Right renal pelvis (tissue), 4 donors: ENCODE measurements around the gene PRSS33. TPM values are rescaled to one million over a fixed set of nuclear protein-coding genes. Genes with fewer than 3 reads are reported as not detected.

Experiments
- DNase-seq, 4 donors: peaks; one replicate each; pipeline ENCODE4 v3.0.0-alpha.2; 2013; ENCODE audit warnings: low read depth in 4 of 4, low spot score in 3 of 4, missing footprints in 1 of 4
- polyA plus RNA-seq, 4 donors: library from polyadenylated mRNA; unstranded; fragments of 120-200 nt; gene quantifications; one replicate each; pipeline ENCODE4 v1.2.1, GENCODE V29; 2013; ENCODE audit not compliant: insufficient read length in 4 of 4

PRSS33 gene
- polyA plus RNA-seq, 4 donors: 0.17 to 0.51 (median 0.36) TPM

DNA sequence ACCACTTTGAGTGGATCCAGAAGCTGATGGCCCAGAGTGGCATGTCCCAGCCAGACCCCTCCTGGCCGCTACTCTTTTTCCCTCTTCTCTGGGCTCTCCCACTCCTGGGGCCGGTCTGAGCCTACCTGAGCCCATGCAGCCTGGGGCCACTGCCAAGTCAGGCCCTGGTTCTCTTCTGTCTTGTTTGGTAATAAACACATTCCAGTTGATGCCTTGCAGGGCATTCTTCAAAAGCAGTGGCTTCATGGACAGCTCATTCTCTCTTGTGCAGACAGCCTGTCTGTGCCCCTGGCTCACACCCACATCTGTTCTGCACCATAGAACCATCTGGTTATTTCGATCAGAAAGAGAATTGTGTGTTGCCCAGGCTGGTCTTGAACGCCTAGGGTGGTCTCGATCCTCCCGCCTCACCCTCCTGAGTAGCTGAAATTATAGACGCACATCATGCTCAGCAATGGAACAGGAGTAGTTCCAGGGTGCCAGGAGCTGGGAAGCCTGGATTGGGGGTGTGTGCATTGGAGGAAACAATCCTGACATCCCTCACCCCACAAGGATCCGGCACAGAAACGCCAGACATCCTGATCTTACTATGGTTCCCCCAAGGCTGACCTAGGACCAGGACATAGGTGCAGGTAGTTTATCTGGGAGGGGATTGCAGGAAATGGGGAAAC lies 34.3 kb upstream of the PRSS33 start:
- DNase-seq: no peak

DNA sequence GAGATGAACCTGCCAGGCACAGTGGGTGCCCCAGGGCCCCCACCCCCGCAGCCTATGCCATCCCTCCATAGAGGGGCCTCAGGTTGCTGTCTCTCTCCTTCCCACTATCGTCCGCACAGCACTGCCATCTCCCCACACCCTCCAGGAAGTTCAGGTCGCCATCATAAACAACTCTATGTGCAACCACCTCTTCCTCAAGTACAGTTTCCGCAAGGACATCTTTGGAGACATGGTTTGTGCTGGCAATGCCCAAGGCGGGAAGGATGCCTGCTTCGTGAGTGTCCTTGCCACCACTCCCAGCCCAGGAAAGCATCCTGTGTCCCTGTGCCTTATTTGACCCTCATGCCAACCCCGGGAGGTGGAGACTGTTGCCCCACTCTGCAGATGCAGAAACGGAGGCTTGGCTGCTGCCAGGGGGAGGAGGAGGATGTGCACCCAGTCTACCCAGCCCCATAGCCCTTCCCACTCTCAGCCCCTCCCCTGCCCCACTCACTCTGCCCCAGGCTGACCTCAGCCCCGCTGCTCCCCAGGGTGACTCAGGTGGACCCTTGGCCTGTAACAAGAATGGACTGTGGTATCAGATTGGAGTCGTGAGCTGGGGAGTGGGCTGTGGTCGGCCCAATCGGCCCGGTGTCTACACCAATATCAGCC lies 33.6 kb upstream of the PRSS33 start:
- no peak for DNase-seq

GRCh38 chr16:2819939-2820835 lies 32.8 kb upstream of the PRSS33 start:
- DNase-seq: no peak

DNA sequence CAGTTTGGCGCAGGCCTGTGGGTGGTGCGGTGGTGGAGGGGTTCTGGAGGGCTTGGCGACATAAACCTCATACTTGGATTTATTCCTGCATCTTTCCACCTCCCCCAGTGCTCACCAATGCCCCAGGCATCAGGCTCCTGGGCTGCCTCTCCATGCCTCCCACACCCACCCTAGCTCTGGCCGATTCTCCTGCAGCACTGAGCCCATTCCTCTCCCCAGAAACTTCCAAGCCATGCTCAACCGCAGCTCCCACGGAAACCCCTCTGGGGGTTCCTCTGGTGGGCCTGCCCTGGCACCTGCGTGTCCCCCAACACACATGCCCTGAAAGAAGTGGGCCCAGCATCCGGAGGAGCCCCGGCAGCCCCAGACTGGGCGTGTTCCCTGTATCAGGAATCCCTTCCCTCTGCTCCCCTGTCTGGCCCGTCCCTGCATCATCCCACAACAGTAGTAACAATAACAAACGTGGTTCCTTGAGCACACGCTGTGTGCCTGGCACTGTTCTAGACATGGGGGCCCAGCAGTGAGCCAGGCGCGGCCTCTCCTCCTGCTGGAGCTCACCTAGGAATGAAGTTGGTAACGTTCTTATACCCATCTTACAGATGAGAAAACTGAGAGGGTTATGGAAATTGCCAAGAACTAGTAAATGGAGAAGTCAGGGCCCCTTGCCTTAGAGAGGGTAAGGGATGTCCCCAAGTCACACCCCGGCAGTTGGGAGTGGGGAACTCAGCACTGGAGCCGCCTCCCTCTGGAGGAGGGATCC lies 32.0 kb upstream of the PRSS33 start:
- no peak for DNase-seq

DNA sequence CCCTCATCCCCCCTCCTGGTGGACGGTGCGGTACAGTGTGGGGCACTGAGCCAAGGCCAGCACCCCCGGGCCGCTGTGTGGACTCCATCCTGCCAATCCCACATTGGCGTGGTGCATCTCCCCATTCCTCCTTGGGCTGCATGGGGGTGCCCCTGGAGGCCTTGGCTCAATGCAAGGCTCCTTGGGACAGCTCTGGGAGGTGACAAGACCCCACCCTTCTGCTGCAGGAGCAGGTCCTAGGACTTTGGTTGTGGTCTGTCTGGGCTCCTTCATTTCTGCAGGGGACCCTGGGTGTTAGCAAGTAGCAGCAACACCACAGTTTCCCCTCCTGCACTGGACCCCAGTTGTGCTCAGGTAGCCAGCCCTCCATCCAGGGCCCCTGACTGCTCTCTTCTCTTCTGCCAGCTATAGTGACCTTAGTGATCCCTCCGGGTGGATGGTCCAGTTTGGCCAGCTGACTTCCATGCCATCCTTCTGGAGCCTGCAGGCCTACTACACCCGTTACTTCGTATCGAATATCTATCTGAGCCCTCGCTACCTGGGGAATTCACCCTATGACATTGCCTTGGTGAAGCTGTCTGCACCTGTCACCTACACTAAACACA lies 31.0 kb upstream of the PRSS33 start:
- no peak for DNase-seq

GRCh38 chr16:2817340-2818271 lies 30.2 kb upstream of the PRSS33 start:
- DNase-seq: no peak

GRCh38 chr16:2816751-2817339 lies 29.5 kb upstream of the PRSS33 start, which contains the start of gene PRSS21:
Gene PRSS21, plus strand, starts transcription at chr16:2817237. Its CDS starts 32 bp downstream, at chr16:2817269.
- DNase-seq: no peak

DNA sequence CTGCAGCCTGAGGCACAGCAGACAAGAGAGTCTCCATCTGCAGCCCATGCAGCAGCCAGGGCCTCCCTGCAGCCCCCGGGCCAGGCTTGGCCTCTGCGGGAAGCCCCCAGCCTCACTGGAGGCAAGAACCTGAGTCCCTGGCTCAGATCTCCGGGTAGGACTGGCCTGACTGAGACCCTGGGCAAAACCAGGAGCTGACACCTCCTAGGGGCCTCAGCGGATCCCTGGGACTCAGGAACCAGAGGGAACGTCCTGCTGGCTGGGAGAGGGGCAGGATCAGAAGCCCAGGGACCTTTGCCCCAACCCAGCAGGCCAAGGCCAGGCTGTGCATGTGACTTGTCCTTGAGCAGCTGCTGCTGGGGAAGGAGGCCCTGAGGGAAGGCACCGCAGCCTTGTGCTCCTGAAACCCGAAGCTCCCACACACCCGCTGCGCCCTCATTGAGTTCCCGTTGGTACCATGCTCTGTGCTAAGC lies 28.0 kb upstream of the PRSS33 start:
- DNase-seq: no peak

GRCh38 chr16:2814551-2815298 lies 27.4 kb upstream of the PRSS33 start:
- no peak for DNase-seq

GRCh38 chr16:2813771-2814221 lies 26.4 kb upstream of the PRSS33 start:
- no peak for DNase-seq

DNA sequence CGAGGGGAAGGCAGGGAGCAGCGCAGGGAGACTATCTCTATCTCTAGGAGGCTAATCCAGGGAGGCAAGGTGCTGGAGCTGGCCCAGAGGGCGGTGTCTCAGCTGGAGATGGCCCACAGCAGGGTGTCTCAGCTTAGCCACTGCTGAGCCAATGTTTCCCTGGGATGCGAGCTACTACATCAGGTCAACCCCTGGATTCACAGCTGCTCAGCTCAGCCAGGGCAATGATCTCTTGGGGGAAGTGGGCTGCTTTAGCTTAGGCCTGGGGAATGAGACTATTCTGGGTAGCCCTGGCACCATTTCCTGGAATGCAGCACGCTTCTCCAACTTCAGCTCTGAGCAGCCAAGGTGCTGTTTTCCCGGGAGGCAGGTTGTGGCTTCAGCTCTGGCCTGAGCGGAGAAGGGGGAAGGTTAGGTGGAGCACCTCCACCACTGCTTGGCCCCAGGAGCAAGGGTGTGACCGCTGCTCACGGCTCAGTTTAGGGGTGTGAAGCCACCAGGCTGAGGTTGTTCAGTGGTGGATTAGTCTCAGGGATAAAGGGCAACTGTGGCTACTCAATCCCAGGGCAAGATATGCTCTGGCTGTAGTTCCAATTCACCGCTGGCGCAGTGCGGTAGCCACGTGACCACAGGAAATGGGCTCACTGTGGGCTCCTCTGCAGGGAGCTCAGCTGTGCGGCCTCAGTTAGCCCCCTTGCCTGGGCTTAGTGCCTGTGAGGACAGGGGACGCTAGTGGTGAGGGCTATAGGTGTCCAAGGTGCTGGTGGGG lies 24.5 kb upstream of the PRSS33 start:
- DNase-seq: no peak

GRCh38 chr16:2810651-2811050 lies 23.3 kb upstream of the PRSS33 start:
- no peak for DNase-seq

- DNase-seq: no peak
Observed at GRCh38 chr16:2809149-2809760, 21.9 kb upstream of the PRSS33 start.

GRCh38 chr16:2808181-2808580 lies 20.8 kb upstream of the PRSS33 start:
- DNase-seq: no peak

GRCh38 chr16:2806286-2806685 lies 18.9 kb upstream of the PRSS33 start:
- DNase-seq: no peak

DNA sequence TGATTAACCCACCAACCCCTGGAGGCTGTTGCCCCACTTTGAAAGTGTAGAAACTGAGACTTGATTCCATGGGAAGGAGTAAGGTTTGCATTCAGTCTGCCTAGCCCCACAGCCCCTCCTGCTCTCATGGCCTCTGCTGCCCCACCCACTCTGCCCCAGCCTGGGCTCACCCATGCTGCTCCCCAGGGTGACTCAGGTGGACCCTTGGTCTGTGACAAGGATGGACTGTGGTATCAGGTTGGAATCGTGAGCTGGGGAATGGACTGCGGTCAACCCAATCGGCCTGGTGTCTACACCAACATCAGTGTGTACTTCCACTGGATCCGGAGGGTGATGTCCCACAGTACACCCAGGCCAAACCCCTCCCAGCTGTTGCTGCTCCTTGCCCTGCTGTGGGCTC lies 17.4 kb upstream of the PRSS33 start:
- no peak for DNase-seq
